Thymus (tissue), 11 donors: Measurements from ENCODE around the gene POLG2. TPM values are rescaled to one million over a fixed set of nuclear protein-coding genes. Genes with fewer than 3 reads are reported as not detected.

ENCODE experiments used
- DNase-seq, 9 donors: peaks; one replicate each; pipeline ENCODE4 v3.0.0-alpha.2; 2013; ENCODE audit warnings: low spot score in 9 of 9, low read depth in 6 of 9, missing footprints in 1 of 9
- H3K27ac ChIP-seq, 2 donors: one replicate each; pipeline ENCODE4 v1.5.1; 2013; ENCODE audit warnings: control low read depth in 1 of 2, low read depth in 1 of 2, low read length in 1 of 2, mild to moderate bottlenecking in 1 of 2, moderate library complexity in 1 of 2
- H3K27me3 ChIP-seq, 2 donors: one replicate each; pipeline ENCODE4 v1.5.1; 2013; ENCODE audit warnings: low read length in 1 of 2; ENCODE audit not compliant: control insufficient read depth in 2 of 2, insufficient read depth in 1 of 2
- H3K36me3 ChIP-seq, 2 donors: one replicate each; pipeline ENCODE4 v1.5.1; 2013; ENCODE audit warnings: low read length in 1 of 2, mild to moderate bottlenecking in 1 of 2, moderate library complexity in 1 of 2; ENCODE audit not compliant: control insufficient read depth in 2 of 2, insufficient read depth in 2 of 2
- H3K4me1 ChIP-seq, 2 donors: one replicate each; pipeline ENCODE4 v1.5.1; 2013; ENCODE audit warnings: low read length in 2 of 2; ENCODE audit not compliant: control insufficient read depth in 2 of 2, insufficient read depth in 2 of 2
- H3K4me3 ChIP-seq, 2 donors: one replicate each; pipeline ENCODE4 v1.5.1; 2013; ENCODE audit warnings: low read length in 2 of 2, control low read depth in 1 of 2, mild to moderate bottlenecking in 1 of 2
- H3K9me3 ChIP-seq, 2 donors: one replicate each; pipeline ENCODE4 v1.5.1; 2013; ENCODE audit warnings: low read length in 1 of 2, mild to moderate bottlenecking in 1 of 2; ENCODE audit not compliant: control insufficient read depth in 2 of 2, insufficient read depth in 1 of 2
- WGBS: extraction: QIAGEN DNeasy Blood & Tissue Kit; methylation state at CpG from one replicate; pipeline ENCODE4 v1.1.7; 2013; 5-methylcytosine and 5-hydroxymethylcytosine counted together
- polyA plus RNA-seq: library from polyadenylated mRNA; stranded (reverse); fragments of 200-250 nt; gene quantifications from one replicate; pipeline ENCODE4 v1.2.3, GENCODE V29; 2013
- total RNA-seq: library from RNA; stranded (reverse); fragments of 120-200 nt; gene quantifications from one replicate; pipeline ENCODE4 v1.2.4, GENCODE V29; 2013
- donor health status: healthy.

The POLG2 gene
- total and polyA plus RNA-seq, 2 donors, result 13.2 to 24.4 TPM

DNA sequence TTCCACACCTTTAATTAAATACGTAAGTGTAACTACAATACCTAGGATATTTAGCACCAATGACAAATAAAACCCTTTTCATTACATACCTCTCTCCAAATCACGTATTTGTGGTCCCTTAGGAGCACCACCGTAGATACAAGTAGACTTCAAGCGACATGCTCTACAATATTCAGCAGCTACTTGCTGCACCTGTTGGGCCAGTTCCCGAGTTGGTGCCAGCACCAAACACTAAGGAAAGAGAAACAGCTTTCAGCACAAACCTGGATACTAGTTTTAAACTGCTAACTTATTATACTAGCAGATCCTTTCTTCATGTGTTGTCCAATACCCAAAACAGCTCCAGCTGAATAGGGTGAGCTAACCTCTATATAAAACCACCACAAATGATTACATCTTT is 6.5 kb upstream of the POLG2 start:
- no peak overlapping the region for H3K27ac ChIP-seq
- WGBS, result 95% methylated on average over 5 of the region's 5 CpGs
- peaks cover 7 to 19% of the 10 kb centered on the region in 2 donors for H3K4me1 ChIP-seq
- peaks cover 42 to 68% of the 10 kb centered on the region in 2 donors for H3K36me3 ChIP-seq
- DNase-seq, result no peak
- no peaks in the 10 kb centered on the region for H3K27me3 ChIP-seq
- no peaks in the 10 kb centered on the region for H3K9me3 ChIP-seq
- H3K4me3 ChIP-seq, result no peak overlapping the region

DNA sequence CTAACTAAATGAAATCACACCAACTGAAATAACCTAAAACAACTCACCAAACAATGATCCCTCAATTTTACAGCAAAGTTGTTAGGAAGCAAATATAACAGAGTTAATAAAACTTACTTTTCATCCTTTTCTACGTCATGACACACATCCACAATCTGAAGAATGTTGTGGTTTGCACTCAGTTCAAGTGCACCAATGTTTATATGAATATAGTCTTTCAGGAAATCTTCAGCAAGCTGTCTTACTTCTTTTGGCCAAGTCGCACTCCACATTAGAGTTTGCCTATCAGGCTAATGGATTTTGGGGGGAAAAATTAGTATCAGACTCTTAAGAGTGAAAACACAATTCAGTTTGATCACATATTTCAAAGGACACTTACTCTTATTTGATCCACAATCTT is 6.0 kb upstream of the POLG2 start:
- 93% methylated on average over 2 of the region's 2 CpGs for WGBS
- H3K36me3 ChIP-seq, result peaks cover 42 to 73% of the 10 kb centered on the region in 2 donors
- peaks cover 7 to 19% of the 10 kb centered on the region in 2 donors for H3K4me1 ChIP-seq
- no peak overlapping the region for H3K27ac ChIP-seq
- no peak overlapping the region for H3K4me3 ChIP-seq
- H3K9me3 ChIP-seq, result no peaks in the 10 kb centered on the region
- no peak for DNase-seq
- no peaks in the 10 kb centered on the region for H3K27me3 ChIP-seq

DNA sequence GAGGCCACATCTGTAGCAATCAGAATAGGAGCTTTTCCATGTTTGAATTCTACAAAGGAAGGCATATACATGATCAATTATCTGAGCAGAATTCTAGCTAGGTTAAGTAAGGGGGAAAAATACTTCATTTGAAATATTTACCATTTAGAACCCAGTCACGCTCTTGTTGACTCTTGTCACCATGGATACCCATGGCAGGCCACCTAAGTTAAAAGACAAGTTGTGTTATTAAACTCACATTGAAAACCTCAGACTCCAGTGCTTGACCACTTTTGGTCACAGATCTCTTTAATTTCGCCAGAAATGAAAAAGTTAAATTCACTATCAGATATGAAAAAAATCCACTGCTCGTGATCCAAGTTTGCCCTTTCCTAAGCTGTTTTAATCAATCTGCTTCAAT is 5.2 kb upstream of the POLG2 start:
- 97% methylated on average over 3 of the region's 3 CpGs for WGBS
- Histone ChIP-seq H3K36me3 (peaks cover 42 to 78% of the 10 kb centered on the region in 2 donors), H3K27me3 (no peaks in the 10 kb centered on the region), H3K4me3 (no peak overlapping the region), H3K27ac (no peak overlapping the region), H3K9me3 (no peaks in the 10 kb centered on the region), H3K4me1 (peaks cover 13 to 24% of the 10 kb centered on the region in 2 donors)
- no peak for DNase-seq

DNA sequence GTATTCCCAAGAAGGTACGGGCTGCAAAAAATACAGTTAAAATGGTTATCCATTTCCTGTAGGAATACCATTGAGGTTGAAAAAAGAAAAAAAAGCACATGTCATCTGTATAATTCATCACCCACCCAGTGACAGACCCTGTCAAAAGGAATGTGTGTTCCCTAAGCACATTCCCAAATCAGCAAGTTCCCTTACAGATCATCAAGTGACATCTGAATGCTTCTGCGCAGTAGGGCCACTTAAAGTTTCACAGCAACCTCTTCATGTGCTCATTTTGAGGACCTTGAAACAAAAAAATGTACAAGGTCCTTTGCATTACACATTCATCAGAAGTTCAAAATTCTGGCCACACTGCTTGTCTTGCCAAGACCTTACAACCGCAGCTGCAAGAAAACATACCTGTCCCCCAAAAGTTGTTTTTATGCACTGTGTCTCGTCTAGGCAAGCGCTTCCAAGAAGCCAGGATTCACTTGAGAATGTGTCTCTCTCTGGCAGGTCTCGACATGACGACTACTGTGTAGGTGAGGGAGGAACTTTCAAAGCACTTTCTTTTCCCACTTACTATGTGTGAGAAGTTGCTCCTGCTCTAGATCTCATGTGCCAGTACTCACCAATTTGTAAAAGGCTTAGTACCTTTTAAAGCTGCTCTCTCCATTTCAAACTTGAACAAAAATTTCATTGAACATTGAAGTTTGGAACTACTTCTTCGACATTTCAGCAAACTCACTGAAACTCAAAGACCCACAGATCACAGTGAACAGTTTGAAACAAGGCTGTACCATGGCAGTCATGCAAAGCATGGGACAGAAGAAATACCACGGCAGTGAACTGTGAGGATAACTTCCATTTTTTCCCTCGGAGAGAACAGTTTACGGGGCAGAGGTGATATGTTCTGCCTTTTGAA is 4.3 kb upstream of the POLG2 start:
- Histone ChIP-seq H3K27me3 (no peaks in the 10 kb centered on the region), H3K4me1 (peaks cover 14 to 26% of the 10 kb centered on the region in 2 donors), H3K4me3 (no peak overlapping the region), H3K9me3 (no peaks in the 10 kb centered on the region), H3K36me3 (peaks cover 45 to 78% of the 10 kb centered on the region in 2 donors), H3K27ac (peak overlapping the region in 1 of 2 donors; percentile 30)
- peak in 1 of 9 donors; percentile 19 for DNase-seq
- 97% methylated on average over 11 of the region's 11 CpGs for WGBS

DNA sequence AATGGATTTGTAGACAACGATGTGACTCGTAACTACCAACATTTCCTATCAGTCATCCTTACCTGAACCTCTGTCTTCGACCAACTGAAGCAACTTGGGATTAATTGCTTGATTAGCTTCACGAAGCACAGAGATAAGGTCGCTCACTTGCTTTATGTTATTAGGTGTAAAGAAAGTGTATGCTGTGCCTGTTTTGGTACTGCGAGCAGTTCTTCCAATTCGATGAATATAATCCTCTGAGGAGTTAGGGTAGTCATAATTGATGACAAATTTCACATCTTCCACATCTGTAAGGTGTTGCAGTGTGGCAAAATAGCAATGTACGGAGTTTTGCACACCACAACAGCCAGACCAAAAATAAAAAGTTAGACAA is 3.6 kb upstream of the POLG2 start:
- Histone ChIP-seq H3K27ac (peak overlapping the region in 1 of 2 donors; percentile 29), H3K4me1 (peaks cover 20 to 32% of the 10 kb centered on the region in 2 donors), H3K27me3 (no peaks in the 10 kb centered on the region), H3K36me3 (peaks cover 45 to 78% of the 10 kb centered on the region in 2 donors), H3K4me3 (no peak overlapping the region), H3K9me3 (no peaks in the 10 kb centered on the region)
- WGBS, result 97% methylated on average over 8 of the region's 8 CpGs
- DNase-seq, result no peak

DNA sequence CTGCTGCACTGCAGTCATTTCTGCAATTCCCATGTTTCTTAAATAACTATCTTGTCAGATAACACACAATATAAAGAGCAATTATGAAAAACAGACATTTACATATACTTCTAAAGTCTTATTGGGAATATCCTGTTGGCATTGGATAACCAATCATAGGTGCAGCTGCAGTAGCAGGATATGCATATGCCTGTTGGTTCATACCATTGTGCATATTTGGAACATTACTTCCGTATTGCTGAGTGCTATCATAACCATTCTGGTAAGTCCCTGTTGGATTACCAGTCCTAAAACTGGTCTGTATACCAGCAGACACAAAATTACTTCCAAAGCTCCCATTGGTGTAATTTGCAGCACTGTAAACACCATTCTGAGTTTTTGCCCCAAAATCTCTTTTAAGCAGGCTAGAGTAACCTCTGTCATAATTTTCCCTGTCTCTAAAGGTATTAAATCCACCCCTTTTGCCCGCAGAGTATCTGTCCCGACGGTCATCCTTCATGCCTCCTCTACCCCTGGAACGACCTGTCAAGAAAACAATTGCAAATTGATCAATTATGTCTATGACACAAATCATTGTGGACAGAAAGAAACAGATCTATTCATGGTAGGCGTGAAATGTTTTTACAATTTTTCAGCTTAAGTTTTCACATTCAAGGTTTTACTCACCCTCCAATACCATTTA is 3.1 kb upstream of the POLG2 start:
- Histone ChIP-seq H3K4me3 (no peak overlapping the region), H3K36me3 (peaks cover 45 to 76% of the 10 kb centered on the region in 2 donors), H3K27ac (no peak overlapping the region), H3K4me1 (peaks cover 20 to 36% of the 10 kb centered on the region in 2 donors), H3K9me3 (no peaks in the 10 kb centered on the region), H3K27me3 (no peaks in the 10 kb centered on the region)
- no peak for DNase-seq
- 97% methylated on average over 6 of the region's 6 CpGs for WGBS

DNA sequence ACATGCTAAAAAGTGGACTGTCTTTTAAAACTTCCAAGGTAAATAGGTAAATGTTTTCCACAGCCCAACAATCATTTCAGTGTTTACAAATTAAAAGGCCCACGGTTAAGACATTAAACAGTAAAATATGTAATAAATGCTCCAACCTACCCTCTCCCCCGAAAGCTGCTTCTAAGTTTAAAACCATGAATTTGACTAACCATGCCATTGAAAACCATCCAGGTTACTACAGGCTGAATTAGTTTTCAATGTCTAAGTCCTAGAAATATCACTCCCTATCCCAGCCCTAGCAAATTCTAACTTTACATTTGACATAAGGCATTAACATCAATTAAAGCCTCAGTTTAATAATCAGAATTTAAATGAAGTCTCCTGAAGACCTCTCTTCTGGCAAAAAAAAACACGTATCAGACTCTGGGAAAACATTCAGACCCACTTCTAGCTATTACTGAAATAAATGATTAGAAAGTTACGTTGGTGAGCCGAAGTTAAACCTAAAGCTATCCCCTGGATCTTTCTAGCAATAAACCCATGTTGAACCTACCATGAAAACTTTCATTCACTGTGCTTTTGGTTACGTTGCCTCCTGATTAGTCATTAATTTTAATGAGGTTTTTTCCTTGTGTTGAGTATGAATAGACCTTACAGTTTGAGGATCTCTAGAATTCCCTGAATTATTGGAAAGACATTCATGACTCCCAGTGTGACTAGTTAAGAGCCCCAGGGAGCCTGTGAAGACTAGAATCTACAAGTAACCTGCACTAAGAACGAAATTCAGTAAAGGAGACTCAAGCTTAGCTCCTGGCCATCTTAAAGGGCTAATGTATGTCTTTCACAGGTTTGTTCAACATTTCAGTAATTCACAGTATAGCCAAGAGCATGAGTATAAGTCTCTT is 1.7 kb upstream of the POLG2 start:
- no peaks in the 10 kb centered on the region for H3K27me3 ChIP-seq
- WGBS, result 96% methylated on average over 7 of the region's 7 CpGs
- H3K36me3 ChIP-seq, result peaks cover 42 to 62% of the 10 kb centered on the region in 2 donors
- H3K9me3 ChIP-seq, result no peaks in the 10 kb centered on the region
- no peak overlapping the region for H3K27ac ChIP-seq
- H3K4me3 ChIP-seq, result no peak overlapping the region
- DNase-seq, result no peak
- peaks cover 16 to 31% of the 10 kb centered on the region in 2 donors for H3K4me1 ChIP-seq

DNA sequence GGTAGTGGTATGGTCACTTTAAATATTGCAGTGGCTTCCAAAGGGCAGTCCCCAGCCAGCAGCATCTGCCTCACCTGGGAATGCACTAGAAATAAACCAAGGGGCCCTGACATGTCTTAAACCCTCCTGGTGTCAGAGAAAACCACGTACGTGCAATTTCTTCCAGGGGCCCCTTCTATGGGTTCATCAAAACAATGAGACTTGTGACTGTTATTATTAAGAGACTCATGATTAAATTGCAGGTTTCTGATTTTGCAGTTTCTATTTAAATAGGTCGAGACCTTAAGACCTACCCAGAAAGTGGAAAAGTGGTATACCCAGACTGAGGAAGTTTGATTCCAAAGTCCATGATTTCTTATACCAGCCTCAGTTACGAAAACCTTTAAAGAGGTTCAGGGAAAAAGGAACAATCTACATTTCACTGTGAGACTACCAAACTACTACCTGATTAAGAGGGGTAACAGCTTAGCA is 746 bp upstream of the POLG2 start:
- 59% methylated on average over 4 of the region's 4 CpGs for WGBS
- H3K4me1 ChIP-seq, result peaks cover 16 to 28% of the 10 kb centered on the region in 2 donors

More for the DNA sequence above, 746 bp upstream of the POLG2 start:
- peak overlapping the region; percentile 71 to 82 for H3K4me3 ChIP-seq
- peaks cover 45 to 60% of the 10 kb centered on the region in 2 donors for H3K36me3 ChIP-seq
- no peak for DNase-seq
- H3K27ac ChIP-seq, result peak overlapping the region; percentile 94 to 96
- no peaks in the 10 kb centered on the region for H3K9me3 ChIP-seq
- no peaks in the 10 kb centered on the region for H3K27me3 ChIP-seq
